ENCODE measurements around the gene GH2.
A peak's percentile ranks its signal among the peaks of the same experiment; 100 is the strongest.
"Not testable (repeated sequence)": the region's sequence is repeated elsewhere in the genome, so short reads cannot be mapped to it uniquely, and the experiment has no call there.

Gene GH2

DNA sequence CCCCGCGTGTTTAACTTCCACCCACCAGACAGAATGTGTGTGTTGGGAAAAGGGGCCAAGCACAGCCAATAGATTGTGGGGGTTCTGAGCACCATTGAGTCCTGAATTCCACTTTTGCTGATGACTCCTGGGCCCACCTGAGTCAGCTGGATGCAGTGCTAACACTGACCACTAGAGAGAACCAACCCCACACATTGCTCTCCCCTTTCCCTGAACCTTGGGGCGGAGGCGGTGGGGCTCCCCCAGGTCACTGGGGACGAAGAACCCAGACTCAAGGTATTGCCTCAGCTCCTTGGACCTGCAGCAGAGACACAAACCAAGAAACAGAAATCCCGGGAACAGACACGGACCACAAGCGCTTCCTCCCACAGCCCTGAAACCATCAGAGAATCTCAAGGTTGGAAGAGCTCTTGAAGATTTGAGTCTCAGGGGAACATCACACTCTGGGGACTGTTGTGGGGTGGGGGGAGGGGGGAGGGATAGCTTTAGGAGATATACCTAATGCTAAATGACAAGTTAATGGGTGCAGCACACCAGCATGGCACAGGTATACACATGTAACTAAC lies 7.6 kb downstream of the GH2 start:
- DNase-seq (ENCODE audit: low read depth, low spot score) = not testable (repeated sequence)

DNA sequence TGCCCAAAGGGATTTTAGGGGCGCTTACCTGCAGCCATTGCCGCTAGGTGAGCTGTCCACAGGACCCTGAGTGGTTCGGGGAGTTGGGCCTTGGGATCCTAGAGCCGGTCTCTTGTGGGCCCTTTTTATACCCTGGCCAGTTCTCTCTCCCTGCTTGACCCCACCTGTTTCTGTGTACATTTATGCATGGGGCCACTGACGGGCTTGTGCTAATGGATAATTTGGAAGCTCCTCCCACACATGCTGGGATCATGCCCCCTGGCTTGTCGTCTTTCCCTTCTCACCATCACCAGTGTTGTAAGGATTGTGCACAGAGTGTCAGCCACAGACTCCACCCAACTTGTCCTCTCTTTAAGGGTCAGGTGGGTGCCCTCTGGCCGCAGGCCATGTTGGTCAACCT lies 8.2 kb downstream of the GH2 start, which contains the start of gene CSH2:
TSS of gene CSH2 (minus strand) at position 101 of the 400 bp plus-strand sequence. CDS start at position 38, 63 bp downstream.
- not testable (repeated sequence) for DNase-seq (ENCODE audit: low read depth, low spot score)

DNA sequence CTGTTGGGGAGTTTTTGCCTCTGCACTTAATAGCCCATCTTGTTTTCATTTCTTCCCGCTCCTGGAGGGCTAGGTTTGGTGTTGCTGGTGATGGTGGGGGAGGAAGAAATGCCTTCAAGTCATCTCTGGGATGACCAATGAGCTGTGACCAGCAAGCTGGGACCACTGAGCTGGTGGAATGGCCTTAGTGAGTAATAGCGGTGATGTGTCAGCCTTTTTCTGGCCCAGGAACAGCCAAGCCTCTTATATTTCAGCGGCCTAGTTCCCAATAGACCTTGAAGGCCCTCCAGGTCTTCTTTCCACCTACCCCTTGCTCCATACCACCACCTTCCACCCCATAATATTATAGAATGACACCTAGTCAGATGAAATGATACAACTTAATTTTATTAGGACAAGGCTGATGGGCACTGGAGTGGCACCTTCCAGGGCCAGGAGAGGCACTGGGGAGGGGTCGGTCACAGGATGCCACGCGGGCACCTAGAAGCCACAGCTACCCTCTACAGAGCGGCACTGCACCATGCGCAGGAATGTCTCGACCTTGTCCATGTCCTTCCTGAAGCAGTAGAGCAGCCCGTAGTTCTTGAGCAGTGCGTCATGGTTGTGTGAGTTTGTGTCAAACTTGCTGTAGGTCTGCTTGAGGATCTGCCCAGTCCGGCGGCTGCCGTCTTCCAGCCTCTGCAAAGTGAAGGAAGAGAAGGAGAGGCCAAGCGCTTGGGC lies 9.9 kb downstream of the GH2 start:
- DNase-seq (ENCODE audit: low read depth, low spot score) = not testable (repeated sequence)

DNA sequence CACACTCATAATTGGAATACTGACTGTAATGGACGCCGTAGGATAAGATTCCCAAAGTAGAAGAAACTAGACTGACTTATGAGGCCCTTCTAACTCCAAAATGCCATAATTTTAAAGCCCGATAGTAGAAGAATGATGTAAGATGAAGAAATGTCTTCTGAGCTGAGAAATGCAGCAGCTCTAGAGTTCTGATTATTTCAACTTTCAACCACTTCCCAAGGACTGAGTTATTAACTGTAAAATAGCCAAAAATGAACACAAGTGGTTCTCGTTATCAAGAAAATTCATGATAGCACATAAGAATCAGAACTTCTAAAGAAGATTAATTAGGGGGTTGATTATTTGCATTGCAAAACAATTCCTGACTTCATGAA lies 11.5 kb downstream of the GH2 start:
- DNase-seq (ENCODE audit: low read depth, low spot score) = not testable (repeated sequence)

DNA sequence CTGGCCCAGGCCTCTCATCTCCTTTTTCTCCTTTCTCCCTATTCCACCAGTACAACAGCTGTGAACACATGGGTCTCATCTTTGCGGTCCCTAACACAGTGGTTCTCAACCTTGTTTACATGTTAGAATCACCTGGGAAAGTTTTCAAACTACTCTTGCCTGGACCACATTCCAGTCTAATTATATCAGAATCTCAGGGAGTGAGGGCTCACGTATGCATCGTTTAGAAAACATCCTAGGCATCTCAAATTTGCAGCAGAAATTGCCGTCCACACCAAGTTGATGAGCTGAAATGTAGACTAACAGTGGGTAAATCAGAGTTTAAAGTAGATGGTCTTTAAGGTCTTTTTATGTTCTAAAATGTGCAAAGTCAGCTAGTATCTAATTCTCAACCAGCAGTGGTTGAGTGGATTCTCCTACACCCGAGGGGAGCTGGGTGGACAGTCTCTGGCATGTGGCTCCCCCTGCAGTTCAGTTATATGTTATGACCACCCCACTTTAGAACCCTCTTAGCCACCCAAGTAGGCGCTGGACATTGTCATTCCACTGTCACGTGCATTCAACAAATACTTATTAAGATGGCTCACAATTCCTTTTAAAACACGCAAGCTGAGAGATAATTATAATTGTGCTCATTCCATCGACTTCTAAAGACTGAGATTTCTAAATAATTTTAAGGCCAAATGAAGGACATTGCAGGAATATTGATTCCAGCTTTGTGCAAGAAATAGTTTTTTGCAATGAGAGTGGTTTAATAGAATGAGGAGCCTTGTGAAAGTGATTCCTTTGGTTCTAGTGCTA lies 12.1 kb downstream of the GH2 start:
- not testable (repeated sequence) for DNase-seq (ENCODE audit: low read depth, low spot score)

DNA sequence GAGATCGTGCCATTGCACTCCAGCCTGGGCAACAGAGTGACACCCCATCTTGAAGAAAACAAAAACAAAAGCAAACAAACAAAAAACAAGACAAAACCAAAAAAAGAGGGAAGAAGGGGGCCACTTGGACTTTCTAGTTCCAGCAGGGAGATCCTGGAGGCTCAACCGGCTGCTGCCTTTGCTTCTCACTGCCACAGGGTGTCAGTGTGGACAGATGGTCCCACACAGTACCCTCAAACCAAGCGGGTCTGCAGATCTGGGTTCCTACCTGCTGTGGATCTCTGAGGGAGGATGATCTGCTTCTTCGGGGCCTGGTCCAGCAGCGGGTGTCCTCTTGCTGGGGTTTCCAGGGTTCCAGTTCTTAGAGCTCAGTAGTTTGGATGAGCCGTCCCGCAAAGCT lies 15.1 kb downstream of the GH2 start:
- not testable (repeated sequence) for DNase-seq (ENCODE audit: low read depth, low spot score)

DNA sequence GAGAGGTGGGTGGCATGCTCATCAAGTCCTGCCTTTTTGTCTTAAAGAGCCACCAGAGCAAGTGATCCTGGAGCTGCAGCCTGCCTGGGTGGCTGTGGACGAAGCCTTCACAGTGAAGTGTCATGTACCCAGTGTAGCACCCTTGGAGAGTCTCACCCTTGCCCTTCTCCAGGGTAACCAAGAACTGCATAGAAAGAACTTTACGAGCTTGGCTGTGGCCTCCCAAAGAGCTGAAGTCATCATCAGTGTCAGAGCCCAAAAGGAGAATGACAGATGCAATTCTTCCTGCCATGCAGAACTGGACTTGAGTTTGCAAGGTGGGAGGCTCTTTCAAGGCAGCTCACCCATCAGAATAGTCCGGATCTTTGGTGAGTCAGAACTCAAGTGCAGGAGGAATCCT lies 22.5 kb downstream of the GH2 start:
- no peak for DNase-seq (ENCODE audit: low read depth, low spot score)

DNA sequence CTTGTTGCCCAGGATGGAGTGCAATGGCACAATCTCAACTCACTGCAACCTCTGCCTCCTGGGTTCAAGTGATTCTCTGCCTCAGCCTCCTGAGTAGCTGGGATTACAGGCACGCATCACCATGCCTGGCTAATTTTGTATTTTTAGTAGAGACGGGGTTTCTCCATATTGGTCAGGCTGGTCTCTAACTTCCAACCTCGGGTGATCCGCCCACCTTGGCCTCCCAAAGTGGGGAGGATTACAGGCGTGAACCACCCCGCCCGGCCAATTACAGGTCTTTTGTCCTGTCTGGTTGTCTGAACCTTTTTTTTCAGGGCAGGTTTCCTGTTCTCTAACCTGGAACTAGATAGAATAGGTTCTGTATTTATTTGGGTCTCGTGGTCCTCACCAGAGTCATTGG lies 25.3 kb downstream of the GH2 start:
- DNase-seq (ENCODE audit: low read depth, low spot score) = not testable (repeated sequence)

DNA sequence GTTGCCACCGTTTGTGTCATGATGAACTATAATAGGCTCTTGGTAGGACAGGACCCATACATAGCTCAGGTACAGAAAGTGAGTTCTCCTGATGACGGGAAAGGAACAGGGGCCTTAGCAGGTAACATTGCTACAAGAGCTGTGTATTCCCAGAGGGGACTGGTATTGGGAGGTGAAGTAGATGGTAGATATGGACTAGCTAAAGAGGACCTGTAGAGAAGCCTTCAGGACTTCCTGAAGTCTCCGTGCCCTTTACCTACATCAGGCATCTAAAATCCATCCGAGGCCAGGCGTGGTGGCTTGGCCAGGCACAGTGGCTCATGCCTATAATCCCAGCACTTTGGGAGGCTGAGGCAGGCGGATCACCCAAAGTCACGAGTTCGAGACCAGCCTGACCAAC lies 26.6 kb downstream of the GH2 start:
- no peak for DNase-seq (ENCODE audit: low read depth, low spot score)

DNA sequence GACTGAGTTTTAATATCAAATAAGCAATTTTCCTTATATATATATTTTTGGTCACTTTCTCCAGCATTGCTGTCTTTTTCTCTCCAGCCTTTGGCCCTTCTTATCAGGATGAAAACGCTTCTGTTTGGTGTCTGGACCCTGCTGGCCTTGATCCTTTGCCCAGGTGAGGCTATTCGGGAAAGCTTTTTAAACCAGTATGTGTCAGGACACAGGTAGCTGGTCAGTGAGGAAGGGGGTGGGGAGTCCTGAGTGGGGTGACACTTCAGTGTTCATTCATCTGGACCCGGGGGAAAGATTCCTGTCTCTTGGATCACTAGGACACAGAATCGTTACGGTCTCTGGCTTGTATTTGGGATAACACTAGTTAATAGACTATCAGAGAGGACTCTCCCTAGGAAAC lies 27.0 kb downstream of the GH2 start:
- DNase-seq (ENCODE audit: low read depth, low spot score) = no peak

DNA sequence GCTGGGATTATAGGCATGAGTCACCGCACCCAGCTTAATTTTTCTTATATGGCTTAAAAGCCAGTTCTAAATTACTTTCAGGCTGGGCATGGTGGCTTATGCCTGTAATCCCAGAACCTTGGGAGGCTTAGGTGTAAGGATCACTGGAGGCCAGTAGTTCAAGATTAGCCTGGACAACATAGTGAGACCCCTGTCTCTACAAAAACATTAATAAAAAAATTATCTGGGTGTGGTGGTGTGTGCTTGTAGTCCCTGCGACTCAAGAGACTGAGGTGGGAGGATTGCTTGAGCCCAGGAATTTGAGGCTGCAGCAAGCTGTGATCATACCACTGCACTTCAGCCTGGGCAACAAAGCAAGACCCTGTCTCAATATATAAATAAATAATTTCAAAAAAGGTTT lies 28.5 kb downstream of the GH2 start:
- DNase-seq (ENCODE audit: low read depth, low spot score) = no peak

DNA sequence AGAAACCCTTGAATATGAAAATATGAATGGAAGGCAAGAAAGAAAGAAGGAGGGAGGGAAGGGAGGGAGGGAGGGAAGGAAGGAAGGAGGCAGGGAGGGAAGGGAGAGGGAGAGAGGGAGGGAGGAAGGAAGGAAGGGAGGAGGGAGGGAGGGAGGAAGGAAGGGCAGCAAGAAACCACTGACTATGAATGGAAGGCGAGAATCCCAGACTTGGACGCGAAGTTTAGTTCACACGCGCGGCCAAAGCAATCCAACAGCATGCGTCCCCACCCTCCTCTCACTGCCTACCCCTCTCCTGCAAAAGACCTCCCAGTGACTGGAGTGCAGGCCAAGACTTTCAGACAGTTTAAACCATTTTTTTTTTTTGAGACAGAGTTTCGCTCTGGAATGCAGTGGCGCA lies 31.3 kb downstream of the GH2 start:
- no peak for DNase-seq (ENCODE audit: low read depth, low spot score)

DNA sequence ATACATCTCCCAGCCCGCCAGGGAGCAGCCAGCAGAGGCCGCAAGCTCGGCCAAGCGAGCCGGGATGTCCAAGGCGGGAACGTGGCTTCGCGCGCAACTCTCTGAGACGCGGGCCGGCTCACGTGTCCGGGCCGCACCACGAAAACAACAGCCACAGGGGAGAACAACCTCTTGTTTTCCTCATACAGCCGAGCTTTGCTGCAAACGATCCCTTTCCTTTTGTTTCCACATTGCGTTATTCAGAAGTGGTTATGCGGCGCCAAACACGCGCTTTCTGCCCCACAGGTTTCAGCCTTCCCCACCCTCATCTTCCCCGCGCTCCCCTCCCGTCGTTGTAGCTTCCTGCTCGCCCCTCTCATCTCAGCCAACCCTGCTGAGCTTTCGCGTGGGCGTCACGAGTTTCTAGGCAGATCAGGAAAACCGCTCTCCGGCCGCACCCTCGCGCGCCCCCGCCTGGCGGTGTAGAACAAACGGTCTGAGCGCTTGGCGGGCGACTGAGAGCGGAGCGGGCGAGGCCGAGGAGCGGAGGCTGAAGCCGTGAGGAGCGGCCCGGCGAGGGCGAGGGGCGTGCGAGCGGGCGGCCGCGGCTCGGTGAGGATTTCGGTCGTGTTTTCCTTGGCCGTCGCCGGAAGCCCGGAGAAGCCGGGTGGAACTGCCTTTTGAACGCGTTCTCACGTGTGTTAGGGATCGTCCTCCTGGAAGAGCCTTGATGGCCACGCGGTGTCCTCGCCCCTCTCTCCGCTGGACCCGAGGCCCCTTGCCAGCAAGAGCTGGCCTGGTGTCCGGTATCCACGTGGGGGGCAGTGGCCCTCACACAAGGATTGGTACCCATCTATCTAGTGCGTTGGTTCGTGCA lies 32.7 kb downstream of the GH2 start:
- no peak for DNase-seq (ENCODE audit: low read depth, low spot score)

DNA sequence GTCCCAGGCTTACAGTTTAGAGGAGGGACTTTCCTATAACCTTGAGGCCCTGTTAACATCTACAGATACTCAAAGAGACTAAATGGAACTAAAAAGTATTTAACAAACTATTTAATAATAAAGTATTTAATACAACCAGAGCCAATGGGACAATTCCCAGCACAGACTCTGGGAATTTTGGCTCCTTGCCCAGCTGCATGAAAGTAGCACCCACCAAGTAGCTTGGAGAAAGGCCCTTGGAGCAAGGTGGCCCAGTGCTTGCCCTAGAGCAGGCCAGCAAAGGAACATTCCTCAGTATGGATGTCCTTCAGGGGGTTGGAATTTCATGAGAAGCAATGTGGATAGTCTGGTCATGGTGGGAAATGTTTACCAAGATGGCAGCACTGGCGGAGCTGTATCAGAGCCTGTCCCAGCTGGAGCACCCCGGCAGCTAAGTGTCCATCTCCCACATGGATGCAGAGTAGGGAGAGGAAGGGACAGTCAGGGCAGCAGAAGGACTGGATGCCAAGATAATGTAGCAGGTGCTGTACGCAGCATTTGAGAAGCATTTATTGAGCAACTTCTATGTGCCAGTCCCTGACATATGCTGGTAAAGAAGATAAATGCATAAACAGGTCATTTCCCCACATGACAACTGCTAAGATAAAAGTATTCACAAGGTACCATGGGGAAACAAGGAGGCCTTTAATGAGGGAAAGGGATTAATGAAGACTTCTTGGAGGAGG lies 34.1 kb downstream of the GH2 start:
- no peak for DNase-seq (ENCODE audit: low read depth, low spot score)

DNA sequence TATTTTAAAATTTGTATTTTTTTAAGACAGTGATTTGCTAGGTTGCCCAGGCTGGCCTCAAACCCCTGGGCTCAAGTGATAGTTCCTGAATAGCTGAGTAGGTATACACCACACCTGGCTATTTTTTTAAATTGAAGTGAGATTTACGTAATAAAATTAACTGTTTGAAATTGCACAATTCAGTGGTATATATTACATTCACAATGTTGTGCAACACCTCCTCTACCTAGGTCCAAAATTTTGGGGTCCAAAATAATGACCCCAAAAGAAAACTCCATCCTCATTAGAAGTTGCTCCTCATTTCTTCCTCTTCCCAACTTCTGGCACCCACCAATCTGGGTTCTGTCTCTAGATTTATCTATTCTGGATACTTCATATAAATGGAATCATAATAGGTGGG lies 36.2 kb downstream of the GH2 start:
- DNase-seq (ENCODE audit: low read depth, low spot score) = no peak

DNA sequence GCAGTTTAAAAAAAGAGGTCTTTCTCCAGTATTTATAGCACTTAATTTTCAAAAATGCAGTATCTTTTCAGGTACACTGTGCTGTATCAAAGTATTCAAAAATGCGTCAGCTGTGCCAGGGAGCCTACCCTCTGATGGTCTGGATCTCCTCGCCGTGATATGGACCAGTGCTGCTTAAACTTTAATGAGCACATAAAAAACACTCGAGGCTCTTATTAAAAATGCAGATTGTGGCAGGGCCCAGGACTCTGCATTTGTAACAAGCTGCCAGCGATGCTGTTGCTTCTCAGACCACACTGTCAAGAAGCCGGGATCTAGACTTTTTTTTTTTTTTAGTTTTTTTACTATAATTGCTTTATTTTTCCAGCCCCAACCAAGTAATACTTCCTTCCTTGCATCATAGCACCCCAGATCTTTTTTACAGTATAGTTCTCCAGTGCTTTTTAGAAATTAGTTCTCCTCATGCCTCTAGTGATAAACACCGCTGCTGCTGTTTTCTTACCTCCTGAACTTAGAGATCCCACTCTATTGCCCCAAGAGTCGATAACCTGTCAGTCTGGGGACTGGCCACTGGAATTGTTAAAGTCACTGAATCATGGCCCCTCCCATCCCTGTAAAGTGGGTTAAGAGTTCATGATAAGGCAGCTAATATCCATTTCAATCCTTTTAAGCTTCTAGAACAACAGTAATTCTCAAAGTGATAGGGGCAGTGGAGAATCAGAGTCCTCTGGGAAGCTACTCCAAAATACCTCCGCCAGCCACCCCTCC lies 37.6 kb downstream of the GH2 start:
- DNase-seq (ENCODE audit: low read depth, low spot score) = no peak

DNA sequence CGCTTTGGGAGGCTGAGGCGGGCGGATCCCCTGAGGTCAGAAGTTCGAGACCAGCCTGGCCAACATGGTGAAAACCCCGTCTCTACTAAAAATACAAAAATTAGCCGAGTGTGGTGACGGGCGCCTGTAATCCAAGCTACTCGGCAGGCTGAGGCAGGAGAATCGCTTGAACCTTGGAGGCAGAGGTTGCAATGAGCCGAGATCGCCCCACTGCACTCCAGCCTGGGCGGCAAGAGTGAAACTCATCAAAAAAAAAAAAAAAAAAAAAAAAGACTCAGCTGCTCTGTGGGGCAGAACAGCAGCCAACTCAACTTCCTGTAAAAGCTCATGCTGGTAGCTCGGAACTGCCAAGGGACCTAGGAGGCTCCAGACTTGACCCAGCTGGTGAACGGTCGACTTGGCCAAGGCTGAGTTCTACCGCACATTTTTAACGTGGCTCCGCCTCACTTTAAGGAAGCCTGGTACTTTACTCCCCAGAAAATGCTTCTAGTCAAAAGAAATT lies 38.3 kb downstream of the GH2 start:
- DNase-seq (ENCODE audit: low read depth, low spot score) = not testable (repeated sequence)

DNA sequence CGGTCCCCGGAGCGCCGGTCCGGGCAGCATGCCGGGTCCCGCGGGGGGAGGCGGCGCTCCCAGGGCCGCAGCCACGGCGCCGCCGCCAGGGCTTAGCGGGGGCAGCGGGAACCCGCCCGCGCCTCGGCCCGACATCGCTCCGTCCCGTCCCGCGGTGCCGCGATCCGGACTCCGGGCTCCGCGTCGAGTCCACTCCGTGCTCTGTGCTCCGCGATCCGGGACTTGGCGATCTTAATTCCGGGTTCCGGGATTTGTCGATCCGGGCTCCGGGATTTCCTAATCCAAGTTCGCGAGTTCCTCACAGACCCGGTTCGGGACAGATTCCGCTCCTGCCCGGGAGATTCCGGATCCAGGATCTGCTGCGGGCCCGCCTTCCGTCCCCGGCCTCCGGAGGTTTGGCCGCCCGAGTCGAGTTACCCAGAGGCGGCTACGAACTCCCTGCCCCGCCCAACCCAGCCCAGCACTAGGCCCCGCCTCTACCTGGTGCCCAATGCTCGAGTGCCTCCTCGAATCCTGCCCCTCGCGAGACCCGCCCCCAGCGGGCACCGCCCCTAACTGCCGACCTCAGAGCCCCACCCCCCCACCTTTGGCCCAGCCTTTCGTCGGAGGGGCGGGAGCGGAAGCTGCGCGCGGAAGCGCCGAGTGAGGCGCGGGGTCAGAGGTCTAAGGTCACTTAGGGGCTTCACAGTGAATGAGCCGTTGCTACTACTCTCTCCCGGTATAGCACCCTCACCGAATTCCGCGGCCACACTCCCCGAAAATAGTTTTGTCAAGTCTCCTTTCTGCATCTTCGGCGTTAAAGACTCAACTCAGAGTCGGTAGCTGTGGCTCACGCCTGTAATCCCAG lies 39.0 kb downstream of the GH2 start, which contains the start of gene SMARCD2:
TSS of gene SMARCD2 (minus strand) at position 146 of the 847 bp plus-strand sequence. CDS start at position 135, 11 bp downstream.
- peak; percentile 98 for DNase-seq (ENCODE audit: low read depth, low spot score)

DNA sequence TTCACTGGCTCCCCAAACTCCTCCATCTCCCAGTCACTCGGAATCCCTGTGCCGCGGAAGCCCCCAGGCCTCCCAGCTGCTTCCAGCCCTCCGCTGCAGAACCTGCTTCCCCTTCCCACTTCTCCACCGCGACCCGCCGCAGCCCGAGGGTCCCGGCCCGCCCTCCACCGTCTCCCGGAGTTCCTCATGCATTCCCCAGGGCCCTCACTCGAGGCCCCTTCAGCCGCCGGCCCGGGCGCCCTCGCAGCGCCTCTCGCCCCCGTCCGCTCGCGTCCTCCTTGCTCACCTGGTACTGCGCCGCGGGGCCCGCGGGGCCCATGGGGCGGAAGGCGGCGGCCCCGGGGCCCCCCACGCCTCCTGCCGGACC lies 39.6 kb downstream of the GH2 start:
- no peak for DNase-seq (ENCODE audit: low read depth, low spot score)
